ENCODE data around the gene TRAPPC3.
A peak's percentile ranks its signal among the peaks of the same experiment; 100 is the strongest.

Gene TRAPPC3

DNA sequence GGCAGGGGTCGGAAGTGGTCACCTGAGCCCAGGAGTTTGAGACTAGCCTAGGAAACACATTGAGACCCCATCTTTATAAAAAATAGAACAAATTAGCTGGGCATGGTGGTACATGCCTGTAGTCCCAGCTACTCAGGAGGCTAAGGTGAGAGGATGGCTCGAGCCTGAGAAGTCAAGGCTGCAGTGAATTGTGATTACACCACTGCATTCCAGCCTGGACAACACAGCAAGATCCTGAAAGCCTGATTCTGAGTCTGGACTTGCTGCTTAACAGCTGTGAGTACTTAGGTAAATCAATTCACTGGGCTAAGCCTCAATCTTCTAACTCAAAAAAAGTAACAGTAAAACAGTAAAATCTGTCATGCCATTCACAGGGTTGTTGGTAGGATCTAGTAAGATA, 4.9 kb downstream of the TRAPPC3 start:
- H3K4me3 Mint-ChIP-seq = no peak overlapping the region
- no peaks in the 10 kb centered on the region for H3K9me3 Mint-ChIP-seq
- peaks cover 15% of the 10 kb centered on the region for H3K36me3 Mint-ChIP-seq
- no peaks in the 10 kb centered on the region for H3K27me3 Mint-ChIP-seq
- H3K27ac Mint-ChIP-seq = no peak overlapping the region
- H3K4me1 Mint-ChIP-seq = peaks cover 51% of the 10 kb centered on the region
- no peak for ATAC-seq

DNA sequence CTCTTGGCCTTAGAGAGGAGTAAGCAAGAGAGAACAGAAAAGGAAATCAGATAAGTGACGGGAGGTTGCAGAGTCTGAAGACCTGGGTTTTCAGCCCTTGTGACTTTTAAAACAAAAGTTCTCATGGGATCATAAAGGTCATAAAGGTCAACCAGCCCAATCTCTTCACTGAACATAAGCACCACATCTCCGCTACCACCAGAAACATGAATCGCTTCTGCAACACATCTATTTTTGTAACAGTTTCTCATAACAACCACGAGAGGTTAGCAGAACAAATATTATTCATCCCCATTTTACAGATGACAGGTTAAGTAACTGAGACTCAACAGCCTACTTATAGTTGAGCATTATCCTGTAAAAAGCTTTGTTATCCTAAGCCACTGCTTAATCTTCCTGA, 5.9 kb downstream of the TRAPPC3 start:
- no peaks in the 10 kb centered on the region for H3K27me3 Mint-ChIP-seq
- H3K27ac Mint-ChIP-seq = no peak overlapping the region
- no peak overlapping the region for H3K4me3 Mint-ChIP-seq
- peaks cover 51% of the 10 kb centered on the region for H3K4me1 Mint-ChIP-seq
- ATAC-seq = no peak
- peaks cover 20% of the 10 kb centered on the region for H3K36me3 Mint-ChIP-seq
- H3K9me3 Mint-ChIP-seq = no peaks in the 10 kb centered on the region

DNA sequence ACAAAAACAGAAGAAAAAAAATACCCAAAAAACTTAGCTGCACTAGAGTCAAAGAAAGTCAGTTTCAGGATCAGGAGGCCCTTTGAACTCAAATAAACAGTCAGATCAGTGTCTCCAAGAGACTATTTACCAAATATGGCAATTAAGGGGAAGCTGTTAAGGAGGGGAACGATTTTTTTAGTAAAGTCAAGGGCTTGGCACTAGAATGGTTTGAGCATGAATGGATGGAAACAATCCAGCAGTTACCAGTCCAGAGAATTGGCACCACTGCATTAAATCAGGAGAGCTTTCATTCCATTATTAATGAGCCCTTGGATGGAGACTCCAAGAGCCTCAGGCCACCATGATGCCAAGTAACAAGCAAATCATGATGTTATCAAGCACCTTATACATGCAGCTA, 7.2 kb downstream of the TRAPPC3 start:
- Mint-ChIP-seq H3K4me3 (no peak overlapping the region), H3K36me3 (peaks cover 33% of the 10 kb centered on the region), H3K27ac (no peak overlapping the region), H3K4me1 (peaks cover 41% of the 10 kb centered on the region), H3K9me3 (no peaks in the 10 kb centered on the region), H3K27me3 (no peaks in the 10 kb centered on the region)
- no peak for ATAC-seq

DNA sequence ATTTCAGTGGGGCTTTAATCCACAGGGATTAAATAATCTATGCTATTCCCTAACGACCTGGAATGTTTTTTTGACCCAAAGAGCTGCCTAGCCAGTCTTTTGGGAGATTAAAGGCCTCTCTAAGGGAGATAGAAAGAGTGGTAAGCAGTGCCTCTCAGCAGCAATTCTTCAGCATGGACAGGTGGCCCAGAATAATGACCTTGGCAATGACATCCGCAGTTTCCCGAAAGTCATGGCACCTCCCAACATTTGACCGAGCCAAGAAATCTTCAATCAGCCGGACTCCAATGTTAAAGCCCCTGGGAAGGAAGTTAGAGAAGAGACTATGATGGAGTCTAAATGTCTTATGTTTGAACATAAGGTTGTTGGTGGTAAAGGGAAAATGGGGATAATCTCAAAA, 9.8 kb downstream of the TRAPPC3 start:
- peaks cover 36% of the 10 kb centered on the region for H3K36me3 Mint-ChIP-seq
- peaks cover 38% of the 10 kb centered on the region for H3K4me1 Mint-ChIP-seq
- H3K4me3 Mint-ChIP-seq = no peak overlapping the region
- no peaks in the 10 kb centered on the region for H3K9me3 Mint-ChIP-seq
- H3K27ac Mint-ChIP-seq = no peak overlapping the region
- no peaks in the 10 kb centered on the region for H3K27me3 Mint-ChIP-seq
- no peak for ATAC-seq

DNA sequence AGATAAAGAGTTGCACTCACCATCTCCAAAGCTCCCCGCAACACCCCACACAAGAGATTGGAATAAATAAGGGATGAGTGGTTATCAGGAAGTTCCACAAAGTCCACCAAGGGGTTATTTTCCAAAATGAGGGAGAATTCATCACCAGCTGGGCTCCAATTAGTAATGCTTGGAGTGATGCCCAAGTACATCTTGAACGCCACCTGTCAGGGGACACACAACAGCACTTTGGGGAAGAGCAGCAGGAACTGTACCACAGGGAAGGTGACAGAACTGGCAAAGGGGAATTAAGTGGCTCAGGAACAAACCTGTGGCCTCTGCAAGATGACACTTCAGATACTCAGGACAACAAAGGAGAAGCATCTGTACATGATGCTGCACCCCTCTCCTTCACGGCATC, 11.5 kb downstream of the TRAPPC3 start:
- H3K4me3 Mint-ChIP-seq = no peak overlapping the region
- peaks cover 25% of the 10 kb centered on the region for H3K4me1 Mint-ChIP-seq
- peaks cover 30% of the 10 kb centered on the region for H3K36me3 Mint-ChIP-seq
- ATAC-seq = no peak
- H3K27ac Mint-ChIP-seq = no peak overlapping the region
- H3K27me3 Mint-ChIP-seq = no peaks in the 10 kb centered on the region
- no peaks in the 10 kb centered on the region for H3K9me3 Mint-ChIP-seq

DNA sequence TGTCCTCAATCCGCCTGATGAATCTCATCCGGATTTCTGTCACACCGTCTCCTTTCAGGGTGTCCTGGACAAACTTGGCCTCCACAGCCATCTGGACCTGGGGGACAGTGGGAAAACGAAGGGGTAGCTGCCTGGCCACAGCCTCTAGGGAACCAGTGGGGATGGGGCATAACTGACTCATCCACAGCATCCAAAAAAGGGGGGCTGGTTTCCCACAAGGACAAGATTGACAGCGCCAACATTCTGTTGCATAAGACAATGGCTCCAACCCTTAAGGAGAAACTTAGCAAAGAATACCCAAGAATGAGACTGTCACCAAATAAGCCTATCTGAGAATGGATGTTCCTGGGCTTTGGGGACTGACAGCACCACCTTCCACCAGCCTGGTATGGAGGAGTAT, 12.1 kb downstream of the TRAPPC3 start:
- H3K4me3 Mint-ChIP-seq = no peak overlapping the region
- no peaks in the 10 kb centered on the region for H3K27me3 Mint-ChIP-seq
- H3K9me3 Mint-ChIP-seq = no peaks in the 10 kb centered on the region
- H3K27ac Mint-ChIP-seq = no peak overlapping the region
- ATAC-seq = no peak
- H3K4me1 Mint-ChIP-seq = peaks cover 23% of the 10 kb centered on the region
- peaks cover 30% of the 10 kb centered on the region for H3K36me3 Mint-ChIP-seq

DNA sequence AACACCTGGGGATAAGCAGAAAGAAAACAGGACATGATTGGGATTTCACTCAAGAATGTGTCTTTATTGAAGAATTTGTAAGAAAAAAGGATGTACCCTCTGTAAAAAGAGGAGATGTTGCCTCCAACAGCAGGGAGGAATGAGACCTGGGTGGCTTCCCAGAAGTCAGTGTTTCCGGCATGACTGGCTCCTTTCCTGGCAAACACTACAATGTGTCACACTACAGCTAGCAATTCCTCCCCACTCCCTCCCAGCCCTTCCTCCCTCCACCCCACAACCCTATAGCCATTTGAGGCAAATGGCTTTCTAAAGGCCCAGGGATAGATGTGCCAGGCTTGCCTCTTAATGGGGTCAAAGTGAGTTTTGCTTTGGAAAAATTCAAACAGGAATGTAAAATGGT, 12.8 kb downstream of the TRAPPC3 start:
- Mint-ChIP-seq H3K9me3 (no peaks in the 10 kb centered on the region), H3K4me3 (no peak overlapping the region), H3K4me1 (peaks cover 16% of the 10 kb centered on the region), H3K36me3 (peaks cover 30% of the 10 kb centered on the region), H3K27me3 (no peaks in the 10 kb centered on the region), H3K27ac (no peak overlapping the region)
- ATAC-seq = no peak

DNA sequence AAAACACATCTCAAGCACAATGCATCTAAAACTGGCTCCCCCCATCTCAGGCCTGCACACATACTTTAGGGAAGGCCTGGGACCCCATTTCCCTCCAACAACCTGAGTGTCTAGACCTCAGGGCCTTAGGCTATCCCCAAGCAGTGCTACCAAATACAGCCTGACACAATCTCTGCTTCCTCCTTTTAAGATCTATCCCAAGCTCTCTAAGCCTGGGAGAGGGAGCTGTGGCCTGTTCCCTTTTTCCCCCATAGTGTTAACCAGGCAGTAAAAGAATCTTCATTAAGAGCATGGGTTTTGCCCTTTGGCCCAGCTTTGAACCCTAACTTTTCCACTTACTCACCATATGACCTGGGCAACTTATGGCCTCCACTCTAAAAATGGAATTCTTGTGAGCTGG, 13.5 kb downstream of the TRAPPC3 start:
- Mint-ChIP-seq H3K27ac (peak overlapping the region; percentile 4), H3K27me3 (no peaks in the 10 kb centered on the region), H3K9me3 (no peaks in the 10 kb centered on the region), H3K36me3 (peaks cover 30% of the 10 kb centered on the region), H3K4me1 (peaks cover 9% of the 10 kb centered on the region), H3K4me3 (no peak overlapping the region)
- no peak for ATAC-seq

DNA sequence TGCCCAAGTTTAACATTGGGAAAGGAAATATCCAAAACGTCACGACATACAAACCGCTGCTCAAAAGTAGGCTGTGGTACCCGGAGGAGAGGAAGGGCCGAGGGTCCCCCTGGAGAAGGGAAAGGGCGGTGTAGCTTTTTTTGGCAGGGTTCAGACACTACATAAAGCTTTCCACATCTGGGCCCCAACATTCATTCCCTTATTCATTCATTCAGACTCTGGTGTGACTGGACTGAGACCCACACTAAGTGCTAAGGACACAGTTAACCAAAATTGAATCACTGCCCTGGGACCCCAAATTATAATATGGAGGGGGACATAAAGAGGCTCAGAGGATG, 14.0 kb downstream of the TRAPPC3 start:
- Mint-ChIP-seq H3K27me3 (no peaks in the 10 kb centered on the region), H3K27ac (no peak overlapping the region), H3K9me3 (no peaks in the 10 kb centered on the region), H3K4me3 (no peak overlapping the region), H3K4me1 (peaks cover 5% of the 10 kb centered on the region), H3K36me3 (peaks cover 30% of the 10 kb centered on the region)
- ATAC-seq = no peak

DNA sequence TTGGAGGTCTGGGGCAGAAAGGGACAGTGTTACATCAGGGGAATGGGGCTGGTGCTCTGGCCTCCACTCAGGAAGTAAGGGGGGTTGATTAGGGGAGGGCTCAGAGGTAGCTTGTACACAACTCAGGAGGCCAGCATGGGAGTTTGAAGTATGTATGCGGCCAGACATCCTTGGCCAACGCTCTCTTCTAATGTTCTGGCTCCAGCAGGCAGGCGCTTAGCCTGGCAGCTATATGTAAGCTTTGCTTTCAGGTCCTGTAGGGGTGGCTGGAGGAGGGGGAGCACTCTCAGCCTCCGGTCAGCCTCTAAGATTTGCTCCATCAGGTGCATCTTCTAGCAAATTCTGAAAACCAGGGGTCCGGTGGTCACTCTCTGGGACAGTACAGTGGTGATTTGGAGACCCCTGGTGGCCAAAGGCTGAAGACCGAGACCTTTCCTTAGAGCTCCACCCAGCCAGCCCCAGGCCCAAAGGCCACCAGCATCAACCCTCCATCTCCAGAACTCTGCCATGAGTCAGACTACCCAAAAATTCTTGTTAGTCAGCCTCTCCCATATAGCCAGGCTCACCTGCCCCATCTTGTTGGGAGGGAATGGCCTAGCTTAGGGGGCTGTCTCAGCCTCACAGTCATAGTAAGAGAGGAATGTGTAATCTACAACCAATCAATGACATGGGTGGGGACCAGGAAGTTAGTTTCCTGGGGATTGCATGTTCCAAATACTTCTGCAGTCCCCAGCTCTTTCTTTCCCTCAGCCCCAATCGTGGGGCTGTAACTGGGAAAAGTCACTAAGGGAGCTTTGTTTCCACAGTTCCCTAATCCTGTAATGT, 14.6 kb downstream of the TRAPPC3 start:
- Mint-ChIP-seq H3K4me3 (no peak overlapping the region), H3K27ac (no peak overlapping the region), H3K27me3 (no peaks in the 10 kb centered on the region), H3K36me3 (peaks cover 24% of the 10 kb centered on the region), H3K4me1 (peaks cover 5% of the 10 kb centered on the region), H3K9me3 (no peaks in the 10 kb centered on the region)
- peak; percentile 74 for ATAC-seq

DNA sequence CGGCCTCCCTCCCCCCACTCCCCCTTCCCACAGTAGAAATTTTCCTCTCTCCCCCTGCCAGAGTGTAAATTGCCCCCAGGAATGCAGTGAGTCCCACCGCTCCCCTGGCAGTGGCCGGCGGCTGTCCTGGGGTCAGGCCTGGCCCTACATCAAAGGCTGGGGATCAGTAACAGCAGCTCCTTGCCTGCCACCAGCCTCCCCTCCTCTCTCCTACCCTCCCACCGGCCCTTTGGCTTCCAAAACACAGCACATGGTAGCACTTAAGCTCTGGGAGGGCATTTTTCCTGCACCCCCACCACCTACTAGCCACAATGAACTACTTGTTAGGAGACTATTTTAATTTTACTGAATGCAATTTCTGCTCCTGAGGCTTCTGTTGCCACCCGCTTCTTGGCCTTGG, 15.3 kb downstream of the TRAPPC3 start:
- no peak for ATAC-seq
- no peaks in the 10 kb centered on the region for H3K9me3 Mint-ChIP-seq
- peaks cover 19% of the 10 kb centered on the region for H3K36me3 Mint-ChIP-seq
- H3K27ac Mint-ChIP-seq = no peak overlapping the region
- H3K4me3 Mint-ChIP-seq = no peak overlapping the region
- no peaks in the 10 kb centered on the region for H3K27me3 Mint-ChIP-seq
- H3K4me1 Mint-ChIP-seq = peaks cover 5% of the 10 kb centered on the region

DNA sequence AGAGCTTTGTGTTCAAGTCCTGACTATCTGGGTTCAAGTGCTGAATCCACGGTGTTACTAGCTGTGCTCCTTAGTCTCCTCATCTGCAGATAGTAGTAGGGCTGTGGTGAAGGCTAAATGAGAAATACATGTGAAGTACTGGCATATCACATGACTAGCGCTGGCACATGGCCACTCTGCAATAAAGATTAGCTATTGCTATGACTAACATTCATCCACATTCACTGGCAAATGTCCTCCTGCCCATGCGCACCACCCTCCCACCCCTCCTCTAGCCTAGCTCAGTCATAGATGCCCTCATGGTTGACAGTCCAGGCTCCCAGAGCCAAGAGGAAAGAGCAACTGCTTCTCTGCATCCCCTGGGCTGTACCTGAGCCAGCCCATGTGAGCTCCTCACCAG, 15.8 kb downstream of the TRAPPC3 start:
- ATAC-seq = no peak
- Mint-ChIP-seq H3K4me1 (peaks cover 5% of the 10 kb centered on the region), H3K4me3 (no peak overlapping the region), H3K36me3 (peaks cover 17% of the 10 kb centered on the region), H3K27me3 (no peaks in the 10 kb centered on the region), H3K27ac (no peak overlapping the region), H3K9me3 (no peaks in the 10 kb centered on the region)

DNA sequence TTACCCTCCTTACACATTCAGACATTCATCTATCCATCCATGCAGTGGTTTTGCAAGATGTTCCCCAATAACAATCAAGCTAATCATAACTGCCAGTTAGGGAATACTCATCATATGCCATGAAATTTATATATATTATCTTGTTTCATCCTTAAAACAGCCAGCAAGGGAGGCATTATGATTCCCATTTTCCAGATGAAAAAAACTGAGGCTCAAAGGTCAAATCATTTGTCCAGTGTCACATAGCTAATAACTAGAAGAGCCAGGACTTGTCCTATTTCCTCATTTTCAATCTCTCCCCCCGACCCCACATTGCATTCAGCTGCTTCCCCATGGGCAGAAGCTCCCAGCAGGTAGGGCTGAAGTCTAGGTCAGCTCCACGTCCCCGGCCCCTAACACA, 17.3 kb downstream of the TRAPPC3 start:
- H3K4me1 Mint-ChIP-seq = peaks cover 5% of the 10 kb centered on the region
- no peak for ATAC-seq
- H3K4me3 Mint-ChIP-seq = no peak overlapping the region
- H3K27me3 Mint-ChIP-seq = no peaks in the 10 kb centered on the region
- H3K27ac Mint-ChIP-seq = no peak overlapping the region
- H3K9me3 Mint-ChIP-seq = no peaks in the 10 kb centered on the region
- peaks cover 2% of the 10 kb centered on the region for H3K36me3 Mint-ChIP-seq

DNA sequence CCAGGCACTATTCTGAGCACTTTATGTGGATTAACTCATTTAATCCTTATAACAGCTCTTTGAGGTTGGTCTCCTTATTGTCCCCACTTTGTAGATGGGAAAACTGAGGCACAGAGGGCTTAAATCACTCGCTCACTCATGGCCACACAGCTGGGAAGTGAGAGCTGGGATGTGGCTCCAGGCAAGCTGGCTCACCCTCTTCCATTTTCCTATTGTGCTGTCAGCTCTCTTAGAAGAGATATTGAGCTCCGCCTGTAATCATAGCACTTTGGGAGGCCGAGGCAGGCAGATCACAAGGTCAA, 20.4 kb downstream of the TRAPPC3 start:
- no peak overlapping the region for H3K27ac Mint-ChIP-seq
- H3K36me3 Mint-ChIP-seq = no peaks in the 10 kb centered on the region
- no peak for ATAC-seq
- no peaks in the 10 kb centered on the region for H3K9me3 Mint-ChIP-seq
- H3K4me3 Mint-ChIP-seq = no peak overlapping the region
- peaks cover 21% of the 10 kb centered on the region for H3K4me1 Mint-ChIP-seq
- peaks cover 26% of the 10 kb centered on the region for H3K27me3 Mint-ChIP-seq

DNA sequence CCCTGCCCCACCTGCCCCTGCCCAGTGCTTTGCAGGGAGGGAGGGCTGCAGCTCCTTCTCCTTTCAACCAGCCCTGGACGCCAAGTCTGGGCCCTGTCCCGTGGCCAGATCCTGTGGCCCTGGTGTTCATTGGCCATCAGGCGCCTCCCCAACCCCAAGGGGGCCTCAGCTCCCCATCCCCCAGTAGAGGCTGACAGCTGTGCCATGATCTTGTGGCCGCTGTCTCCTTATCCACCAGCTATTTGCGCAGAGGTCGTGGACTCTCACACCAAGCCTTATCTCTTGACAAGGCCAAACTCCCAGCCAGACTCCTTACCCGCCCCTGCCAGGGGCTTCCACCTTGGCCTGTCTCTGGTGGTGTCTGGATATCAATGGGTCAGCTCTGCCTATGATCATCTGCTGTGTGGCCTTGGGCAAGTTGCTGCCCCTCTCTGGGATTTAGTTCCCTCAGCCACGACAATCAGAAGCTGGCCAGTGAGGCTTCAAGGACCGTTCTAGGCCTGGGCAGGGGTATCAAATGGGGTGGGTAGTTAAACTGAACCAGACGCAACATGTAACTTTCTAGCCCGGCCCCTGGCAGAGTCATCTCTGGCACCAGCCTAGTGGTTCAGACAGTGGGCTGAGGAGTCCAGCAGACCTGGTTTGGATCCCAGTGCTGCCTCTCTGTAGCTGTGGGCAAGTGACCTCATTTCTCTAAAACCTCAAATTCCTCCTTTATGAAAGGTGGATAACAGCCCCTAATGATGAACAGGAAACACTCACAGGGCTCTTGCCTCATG, 21.0 kb downstream of the TRAPPC3 start:
- H3K9me3 Mint-ChIP-seq = no peaks in the 10 kb centered on the region
- peak overlapping the region; percentile 24 for H3K27ac Mint-ChIP-seq
- peaks cover 26% of the 10 kb centered on the region for H3K27me3 Mint-ChIP-seq
- H3K4me1 Mint-ChIP-seq = peaks cover 27% of the 10 kb centered on the region
- H3K36me3 Mint-ChIP-seq = no peaks in the 10 kb centered on the region
- no peak overlapping the region for H3K4me3 Mint-ChIP-seq
- ATAC-seq = no peak

DNA sequence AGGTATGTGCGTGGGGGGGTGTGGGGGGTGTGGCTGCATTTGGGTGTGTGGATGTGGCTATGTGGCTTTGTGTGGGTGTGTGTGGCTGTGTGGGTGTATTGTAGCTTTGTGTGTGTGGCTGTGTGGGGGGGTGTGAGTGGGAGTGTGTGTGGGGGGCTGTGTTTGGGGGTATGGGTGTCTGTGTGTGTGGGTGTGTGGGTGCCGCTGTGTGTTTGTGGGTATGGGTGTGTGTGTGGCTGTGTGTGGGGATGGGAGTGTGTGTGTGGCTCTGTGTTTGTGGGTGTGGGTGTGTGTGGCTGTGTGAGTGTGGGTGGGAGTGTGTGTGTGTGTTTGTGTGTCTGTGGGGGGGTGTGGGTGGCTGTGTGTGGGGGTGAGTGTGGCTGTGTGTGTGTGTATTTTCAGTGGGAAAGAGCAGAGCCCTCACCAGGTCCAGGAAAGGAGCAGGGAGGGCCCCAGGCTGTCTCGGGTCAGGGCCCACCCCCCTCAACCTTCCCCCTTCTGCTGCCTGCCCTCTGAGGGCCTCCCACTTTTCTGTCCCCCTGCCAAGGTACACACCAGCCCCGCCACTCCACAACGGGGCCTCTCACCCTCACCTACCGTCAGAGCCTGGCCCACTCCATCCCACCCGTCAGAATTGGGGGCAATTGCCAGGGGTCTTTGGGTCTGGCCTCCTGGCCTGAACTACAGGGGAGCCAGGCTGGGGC, 22.3 kb downstream of the TRAPPC3 start:
- H3K27me3 Mint-ChIP-seq = peaks cover 26% of the 10 kb centered on the region
- H3K4me1 Mint-ChIP-seq = peaks cover 38% of the 10 kb centered on the region
- ATAC-seq = no peak
- H3K36me3 Mint-ChIP-seq = no peaks in the 10 kb centered on the region
- no peaks in the 10 kb centered on the region for H3K9me3 Mint-ChIP-seq
- H3K27ac Mint-ChIP-seq = no peak overlapping the region
- H3K4me3 Mint-ChIP-seq = no peak overlapping the region
